GM23338 (cell line): ENCODE data around the gene RIMS3. TPM values are rescaled to one million over a fixed set of nuclear protein-coding genes. Genes with fewer than 3 reads are reported as not detected.

Experiments
- ATAC-seq: fragments of 200-7000 bp; cut with Tn5 transposase; 3 replicates; pipeline ENCODE4 v1.9.1; 2020
- DNase-seq: peaks from one replicate; pipeline ENCODE4 v3.0.0-alpha.2; 2015; ENCODE audit warnings: low spot score
- H2AFZ ChIP-seq: fragments of 200-600 bp; sonication (generic); 2 replicates; pipeline ENCODE4 v1.8.0; 2016; ENCODE audit warnings: antibody characterized with exemption, mild to moderate bottlenecking, moderate library complexity
- H3F3A ChIP-seq: fragments of 200-600 bp; sonication (generic); replicated peaks from 2 replicates; pipeline ENCODE4 v1.8.0; 2017; ENCODE audit warnings: antibody characterized with exemption, mixed run types, low read depth
- H3K27ac ChIP-seq: fragments of 200-600 bp; sonication (generic); 2 replicates; pipeline ENCODE4 v1.6.1; 2016; ENCODE audit warnings: low read depth
- H3K27me3 ChIP-seq: fragments of 200-600 bp; sonication (generic); 2 replicates; pipeline ENCODE4 v1.8.0; 2016; ENCODE audit warnings: mild to moderate bottlenecking, mixed run types, moderate library complexity; ENCODE audit not compliant: insufficient read depth
- H3K36me3 ChIP-seq: fragments of 200-600 bp; sonication (generic); 2 replicates; pipeline ENCODE4 v1.8.0; 2016; ENCODE audit warnings: mild to moderate bottlenecking; ENCODE audit not compliant: insufficient read depth
- H3K4me1 ChIP-seq: fragments of 200-600 bp; sonication (generic); 2 replicates; pipeline ENCODE4 v1.8.0; 2016; ENCODE audit warnings: mild to moderate bottlenecking, moderate library complexity; ENCODE audit not compliant: insufficient read depth
- H3K4me2 ChIP-seq: fragments of 200-600 bp; sonication (generic); 2 replicates; pipeline ENCODE4 v1.7.1; 2017; ENCODE audit warnings: mixed run types
- H3K4me3 ChIP-seq: fragments of 200-600 bp; sonication (generic); 2 replicates; pipeline ENCODE4 v1.6.1; 2016; ENCODE audit warnings: mixed run types
- H3K79me2 ChIP-seq: fragments of 200-600 bp; sonication (generic); replicated peaks from 2 replicates; pipeline ENCODE4 v1.8.0; 2017; ENCODE audit warnings: mild to moderate bottlenecking; ENCODE audit not compliant: insufficient read depth
- H3K9me2 ChIP-seq: fragments of 200-600 bp; sonication (generic); 2 replicates; pipeline ENCODE4 v1.8.0; 2017; ENCODE audit not compliant: insufficient read depth
- H4K20me1 ChIP-seq: fragments of 200-600 bp; sonication (generic); replicated peaks from 2 replicates; pipeline ENCODE4 v1.8.0; 2017; ENCODE audit warnings: mild to moderate bottlenecking; ENCODE audit not compliant: insufficient read depth
- H3K27ac Mint-ChIP-seq: 2 replicates; pipeline ENCODE4 v1.8.0; 2020; ENCODE audit warnings: inconsistent platforms, mild to moderate bottlenecking, moderate library complexity, mixed read lengths
- H3K27me3 Mint-ChIP-seq: 3 replicates; pipeline ENCODE4 v1.8.0; 2022; ENCODE audit warnings: low read depth, mild to moderate bottlenecking, moderate library complexity, mixed read lengths, inconsistent platforms; ENCODE audit not compliant: insufficient read depth, poor library complexity
- H3K36me3 Mint-ChIP-seq: 3 replicates; pipeline ENCODE4 v1.8.0; 2021; ENCODE audit warnings: low read depth, mild to moderate bottlenecking, inconsistent platforms, moderate library complexity, mixed read lengths
- H3K4me1 Mint-ChIP-seq: 3 replicates; pipeline ENCODE4 v1.8.0; 2020; ENCODE audit warnings: mild to moderate bottlenecking, inconsistent platforms, mixed read lengths
- H3K4me3 Mint-ChIP-seq: 3 replicates; pipeline ENCODE4 v1.8.0; 2021; ENCODE audit warnings: moderate library complexity, mild to moderate bottlenecking, inconsistent platforms, mixed read lengths
- H3K9me3 Mint-ChIP-seq: 3 replicates; pipeline ENCODE4 v1.8.0; 2020; ENCODE audit warnings: moderate library complexity, mild to moderate bottlenecking, inconsistent platforms, mixed read lengths
- CREB1 ChIP-seq: fragments of 250-450 bp; sonication (Bioruptor Pico); IDR thresholded peaks from 2 replicates; pipeline ENCODE4 v1.5.0; 2020; ENCODE audit warnings: low read depth, mild to moderate bottlenecking, moderate library complexity
- CTCF ChIP-seq, 2 experiments: fragments of 200-600 bp in 1 of 2; sonication (generic) in 1 of 2; conservative IDR thresholded peaks; 2 replicates each; pipeline versions ENCODE4 v1.5.1 to v1.6.1; 2016 to 2017; ENCODE audit warnings: antibody characterized with exemption in 2 of 2, low read depth in 2 of 2, mild to moderate bottlenecking in 2 of 2, moderate library complexity in 1 of 2
- EZH2 ChIP-seq: fragments of 200-600 bp; sonication (generic); IDR thresholded peaks from one replicate; pipeline ENCODE4 v1.8.0; 2017; ENCODE audit warnings: antibody characterized with exemption, mild to moderate bottlenecking, low read depth; ENCODE audit not compliant: unreplicated experiment
- EZH2phosphoT487 ChIP-seq: fragments of 200-600 bp; sonication (generic); IDR thresholded peaks from one replicate; pipeline ENCODE4 v1.8.1; 2018; ENCODE audit warnings: antibody characterized with exemption; ENCODE audit not compliant: unreplicated experiment
- JUNB ChIP-seq: IDR thresholded peaks from one replicate; pipeline ENCODE4 v1.6.1; 2016; ENCODE audit warnings: antibody characterized with exemption; ENCODE audit not compliant: unreplicated experiment
- NANOG ChIP-seq: IDR thresholded peaks from 2 replicates; pipeline ENCODE4 v1.6.1; 2016; ENCODE audit warnings: antibody characterized with exemption, borderline replicate concordance
- POLR2AphosphoS5 ChIP-seq: IDR thresholded peaks from 2 replicates; pipeline ENCODE4 v1.6.1; 2016; ENCODE audit warnings: antibody characterized with exemption, low read depth
- REST ChIP-seq: IDR thresholded peaks from one replicate; pipeline ENCODE4 v1.6.1; 2018; ENCODE audit warnings: antibody characterized with exemption; ENCODE audit not compliant: unreplicated experiment
- STAT1 ChIP-seq: IDR thresholded peaks from one replicate; pipeline ENCODE4 v1.6.1; 2016; ENCODE audit warnings: antibody characterized with exemption; ENCODE audit not compliant: unreplicated experiment
- ZNF114 ChIP-seq: fragments of 250-450 bp; sonication (Bioruptor Pico); IDR thresholded peaks from 2 replicates; pipeline ENCODE4 v1.5.0; 2020; ENCODE audit warnings: mild to moderate bottlenecking, moderate library complexity
- ZNF331 ChIP-seq: fragments of 250-450 bp; sonication (Bioruptor Pico); IDR thresholded peaks from 2 replicates; pipeline ENCODE4 v1.5.0; 2020; ENCODE audit warnings: low read depth, mild to moderate bottlenecking, moderate library complexity
- polyA plus RNA-seq: library from polyadenylated mRNA; unstranded; fragments of >200 nt; fragmentation: Nextera tagmentation; extraction: Ambion mirVana; gene quantifications from 2 replicates; pipeline ENCODE4 v1.2.1, GENCODE V29; 2016
- total RNA-seq: library from RNA; depleted of rRNA; stranded (reverse); fragments of >200 nt; shearing (Covaris generic); gene quantifications from 2 replicates; pipeline ENCODE4 v1.2.3, GENCODE V29; 2014
- TF ChIP-seq, protein P1 (sequence below): IDR thresholded peaks from 2 replicates; pipeline ENCODE4 v1.6.1; 2016; ENCODE audit warnings: antibody characterized with exemption
- TF ChIP-seq, protein P2 (sequence below): fragments of 250-450 bp; sonication (Bioruptor Pico); IDR thresholded peaks from 2 replicates; pipeline ENCODE4 v1.5.0; 2020; ENCODE audit warnings: mild to moderate bottlenecking, moderate library complexity

RIMS3 gene
- total and polyA plus RNA-seq, 2 experiments from 2014 or later: 8.7 to 27.2 TPM

- Histone ChIP-seq H4K20me1 (no peaks in the 10 kb centered on the region), H3K4me3 (no peak overlapping the region), H3K36me3 (no peaks in the 10 kb centered on the region), H3K4me1 (no peaks in the 10 kb centered on the region), H3K9me2 (no peaks in the 10 kb centered on the region), H3F3A (no peaks in the 10 kb centered on the region), H3K79me2 (no peaks in the 10 kb centered on the region), H2AFZ (no peak overlapping the region), H3K27ac (no peak overlapping the region), H3K27me3 (no peaks in the 10 kb centered on the region), H3K4me2 (no peak overlapping the region)
- Mint-ChIP-seq H3K4me3 (no peak overlapping the region), H3K4me1 (no peaks in the 10 kb centered on the region), H3K36me3 (no peaks in the 10 kb centered on the region; the same call in 2 of the 3 replicates), H3K9me3 (no peaks in the 10 kb centered on the region), H3K27me3 (peaks cover 10% of the 10 kb centered on the region), H3K27ac (no peak overlapping the region)
- no peak for DNase-seq
- no peak for TF ChIP-seq JUNB
- no peak for TF ChIP-seq POLR2AphosphoS5
- TF ChIP-seq CTCF (conservative IDR thresholded peaks at IDR 0.05; ENCODE audit: low read depth in 2 of 2): no peak
- TF ChIP-seq, protein P1, sequence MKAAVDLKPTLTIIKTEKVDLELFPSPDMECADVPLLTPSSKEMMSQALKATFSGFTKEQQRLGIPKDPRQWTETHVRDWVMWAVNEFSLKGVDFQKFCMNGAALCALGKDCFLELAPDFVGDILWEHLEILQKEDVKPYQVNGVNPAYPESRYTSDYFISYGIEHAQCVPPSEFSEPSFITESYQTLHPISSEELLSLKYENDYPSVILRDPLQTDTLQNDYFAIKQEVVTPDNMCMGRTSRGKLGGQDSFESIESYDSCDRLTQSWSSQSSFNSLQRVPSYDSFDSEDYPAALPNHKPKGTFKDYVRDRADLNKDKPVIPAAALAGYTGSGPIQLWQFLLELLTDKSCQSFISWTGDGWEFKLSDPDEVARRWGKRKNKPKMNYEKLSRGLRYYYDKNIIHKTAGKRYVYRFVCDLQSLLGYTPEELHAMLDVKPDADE: no peak
- TF ChIP-seq, protein P2, sequence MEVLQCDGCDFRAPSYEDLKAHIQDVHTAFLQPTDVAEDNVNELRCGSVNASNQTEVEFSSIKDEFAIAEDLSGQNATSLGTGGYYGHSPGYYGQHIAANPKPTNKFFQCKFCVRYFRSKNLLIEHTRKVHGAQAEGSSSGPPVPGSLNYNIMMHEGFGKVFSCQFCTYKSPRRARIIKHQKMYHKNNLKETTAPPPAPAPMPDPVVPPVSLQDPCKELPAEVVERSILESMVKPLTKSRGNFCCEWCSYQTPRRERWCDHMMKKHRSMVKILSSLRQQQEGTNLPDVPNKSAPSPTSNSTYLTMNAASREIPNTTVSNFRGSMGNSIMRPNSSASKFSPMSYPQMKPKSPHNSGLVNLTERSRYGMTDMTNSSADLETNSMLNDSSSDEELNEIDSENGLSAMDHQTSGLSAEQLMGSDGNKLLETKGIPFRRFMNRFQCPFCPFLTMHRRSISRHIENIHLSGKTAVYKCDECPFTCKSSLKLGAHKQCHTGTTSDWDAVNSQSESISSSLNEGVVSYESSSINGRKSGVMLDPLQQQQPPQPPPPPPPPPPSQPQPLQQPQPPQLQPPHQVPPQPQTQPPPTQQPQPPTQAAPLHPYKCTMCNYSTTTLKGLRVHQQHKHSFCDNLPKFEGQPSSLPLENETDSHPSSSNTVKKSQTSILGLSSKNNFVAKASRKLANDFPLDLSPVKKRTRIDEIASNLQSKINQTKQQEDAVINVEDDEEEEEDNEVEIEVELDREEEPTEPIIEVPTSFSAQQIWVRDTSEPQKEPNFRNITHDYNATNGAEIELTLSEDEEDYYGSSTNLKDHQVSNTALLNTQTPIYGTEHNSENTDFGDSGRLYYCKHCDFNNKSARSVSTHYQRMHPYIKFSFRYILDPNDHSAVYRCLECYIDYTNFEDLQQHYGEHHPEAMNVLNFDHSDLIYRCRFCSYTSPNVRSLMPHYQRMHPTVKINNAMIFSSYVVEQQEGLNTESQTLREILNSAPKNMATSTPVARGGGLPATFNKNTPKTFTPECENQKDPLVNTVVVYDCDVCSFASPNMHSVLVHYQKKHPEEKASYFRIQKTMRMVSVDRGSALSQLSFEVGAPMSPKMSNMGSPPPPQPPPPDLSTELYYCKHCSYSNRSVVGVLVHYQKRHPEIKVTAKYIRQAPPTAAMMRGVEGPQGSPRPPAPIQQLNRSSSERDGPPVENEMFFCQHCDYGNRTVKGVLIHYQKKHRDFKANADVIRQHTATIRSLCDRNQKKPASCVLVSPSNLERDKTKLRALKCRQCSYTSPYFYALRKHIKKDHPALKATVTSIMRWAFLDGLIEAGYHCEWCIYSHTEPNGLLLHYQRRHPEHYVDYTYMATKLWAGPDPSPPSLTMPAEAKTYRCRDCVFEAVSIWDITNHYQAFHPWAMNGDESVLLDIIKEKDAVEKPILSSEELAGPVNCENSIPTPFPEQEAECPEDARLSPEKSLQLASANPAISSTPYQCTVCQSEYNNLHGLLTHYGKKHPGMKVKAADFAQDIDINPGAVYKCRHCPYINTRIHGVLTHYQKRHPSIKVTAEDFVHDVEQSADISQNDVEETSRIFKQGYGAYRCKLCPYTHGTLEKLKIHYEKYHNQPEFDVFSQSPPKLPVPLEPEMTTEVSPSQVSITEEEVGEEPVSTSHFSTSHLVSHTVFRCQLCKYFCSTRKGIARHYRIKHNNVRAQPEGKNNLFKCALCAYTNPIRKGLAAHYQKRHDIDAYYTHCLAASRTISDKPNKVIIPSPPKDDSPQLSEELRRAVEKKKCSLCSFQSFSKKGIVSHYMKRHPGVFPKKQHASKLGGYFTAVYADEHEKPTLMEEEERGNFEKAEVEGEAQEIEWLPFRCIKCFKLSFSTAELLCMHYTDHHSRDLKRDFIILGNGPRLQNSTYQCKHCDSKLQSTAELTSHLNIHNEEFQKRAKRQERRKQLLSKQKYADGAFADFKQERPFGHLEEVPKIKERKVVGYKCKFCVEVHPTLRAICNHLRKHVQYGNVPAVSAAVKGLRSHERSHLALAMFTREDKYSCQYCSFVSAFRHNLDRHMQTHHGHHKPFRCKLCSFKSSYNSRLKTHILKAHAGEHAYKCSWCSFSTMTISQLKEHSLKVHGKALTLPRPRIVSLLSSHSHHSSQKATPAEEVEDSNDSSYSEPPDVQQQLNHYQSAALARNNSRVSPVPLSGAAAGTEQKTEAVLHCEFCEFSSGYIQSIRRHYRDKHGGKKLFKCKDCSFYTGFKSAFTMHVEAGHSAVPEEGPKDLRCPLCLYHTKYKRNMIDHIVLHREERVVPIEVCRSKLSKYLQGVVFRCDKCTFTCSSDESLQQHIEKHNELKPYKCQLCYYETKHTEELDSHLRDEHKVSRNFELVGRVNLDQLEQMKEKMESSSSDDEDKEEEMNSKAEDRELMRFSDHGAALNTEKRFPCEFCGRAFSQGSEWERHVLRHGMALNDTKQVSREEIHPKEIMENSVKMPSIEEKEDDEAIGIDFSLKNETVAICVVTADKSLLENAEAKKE (CRISPR knock-in tag): no peak
- TF ChIP-seq STAT1: no peak
- TF ChIP-seq ZNF114 (CRISPR knock-in tag): no peak
- no peak for TF ChIP-seq REST
- no peak for TF ChIP-seq NANOG
- no peak for TF ChIP-seq ZNF331 (CRISPR knock-in tag)
- no peak for TF ChIP-seq EZH2phosphoT487
- no peak for TF ChIP-seq CREB1 (CRISPR knock-in tag)
- no peak for TF ChIP-seq EZH2
- ATAC-seq: no peak
Measured at GRCh38 chr1:40679165-40679953, 13.9 kb upstream of the RIMS3 start.
